Type B pancreatic cell (in vitro differentiated cells): ENCODE data around the gene VTI1B. TPM values are rescaled to one million over a fixed set of nuclear protein-coding genes. Genes with fewer than 3 reads are reported as not detected.
"Not testable (repeated sequence)": the region's sequence is repeated elsewhere in the genome, so short reads cannot be mapped to it uniquely, and the experiment has no call there.

Source experiments
- DNase-seq: peaks from one replicate; pipeline ENCODE4 v3.0.0; 2021; ENCODE audit warnings: mixed read lengths; ENCODE audit not compliant: unreplicated experiment; ENCODE audit errors: extremely low spot score
- H3K27ac Mint-ChIP-seq: 2 replicates; pipeline ENCODE4 v1.8.0; 2021; ENCODE audit warnings: mild to moderate bottlenecking, mixed read lengths
- H3K27me3 Mint-ChIP-seq: 2 replicates; pipeline ENCODE4 v1.8.0; 2021; ENCODE audit warnings: mixed read lengths
- H3K36me3 Mint-ChIP-seq: 2 replicates; pipeline ENCODE4 v1.8.0; 2021; ENCODE audit warnings: mixed read lengths
- H3K4me1 Mint-ChIP-seq: one replicate; pipeline ENCODE4 v1.8.0; 2021; ENCODE audit warnings: mixed read lengths; ENCODE audit not compliant: unreplicated experiment
- H3K4me3 Mint-ChIP-seq: 2 replicates; pipeline ENCODE4 v1.8.0; 2021; ENCODE audit warnings: mild to moderate bottlenecking, mixed read lengths
- H3K9me3 Mint-ChIP-seq: 2 replicates; pipeline ENCODE4 v1.8.0; 2021; ENCODE audit warnings: mixed read lengths
- CTCF ChIP-seq: fragments of 200-600 bp; sonication (generic); conservative IDR thresholded peaks from 2 replicates; pipeline ENCODE4 v1.5.0; 2021; ENCODE audit warnings: antibody characterized with exemption, mild to moderate bottlenecking
- total RNA-seq: library from RNA; stranded (reverse); gene quantifications from 2 replicates; pipeline ENCODE4 v1.2.1, GENCODE V29; 2021; ENCODE audit warnings: low replicate concordance

The VTI1B gene
- total RNA-seq, 1 donor from 2014 or later = 92.0 TPM

- Mint-ChIP-seq H3K4me3 (no peak overlapping the region), H3K27me3 (no peaks in the 10 kb centered on the region), H3K9me3 (no peaks in the 10 kb centered on the region), H3K36me3 (peaks cover 8% of the 10 kb centered on the region), H3K4me1 (no peaks in the 10 kb centered on the region), H3K27ac (peak overlapping the region; percentile 67)
- TF ChIP-seq CTCF = no peak
- no peak for DNase-seq
These were observed 38.0 kb downstream of the VTI1B start for GRCh38 chr14:67636361-67636919.

- H3K4me1 Mint-ChIP-seq = no peaks in the 10 kb centered on the region
- H3K27ac Mint-ChIP-seq = no peak overlapping the region
- H3K27me3 Mint-ChIP-seq = no peaks in the 10 kb centered on the region
- no peak for TF ChIP-seq CTCF
- H3K9me3 Mint-ChIP-seq = no peaks in the 10 kb centered on the region
- DNase-seq = no peak
- H3K4me3 Mint-ChIP-seq = no peak overlapping the region
- peaks cover 12% of the 10 kb centered on the region for H3K36me3 Mint-ChIP-seq
These were observed 40.8 kb downstream of the VTI1B start for GRCh38 chr14:67633451-67634147.

GRCh38 chr14:67630938-67631337, 43.5 kb downstream of the VTI1B start:
- peaks cover 12% of the 10 kb centered on the region for H3K36me3 Mint-ChIP-seq
- H3K4me3 Mint-ChIP-seq = no peak overlapping the region
- H3K27ac Mint-ChIP-seq = no peak overlapping the region
- H3K27me3 Mint-ChIP-seq = no peaks in the 10 kb centered on the region
- no peaks in the 10 kb centered on the region for H3K4me1 Mint-ChIP-seq
- no peak for DNase-seq
- H3K9me3 Mint-ChIP-seq = no peaks in the 10 kb centered on the region
- no peak for TF ChIP-seq CTCF

GRCh38 chr14:67630186-67630585, 44.2 kb downstream of the VTI1B start:
- no peaks in the 10 kb centered on the region for H3K27me3 Mint-ChIP-seq
- no peaks in the 10 kb centered on the region for H3K9me3 Mint-ChIP-seq
- no peak for TF ChIP-seq CTCF
- no peak for DNase-seq
- no peak overlapping the region for H3K4me3 Mint-ChIP-seq
- no peaks in the 10 kb centered on the region for H3K4me1 Mint-ChIP-seq
- H3K27ac Mint-ChIP-seq = no peak overlapping the region
- H3K36me3 Mint-ChIP-seq = peaks cover 12% of the 10 kb centered on the region

GRCh38 chr14:67627519-67627918, 46.9 kb downstream of the VTI1B start:
- H3K27ac Mint-ChIP-seq = no peak overlapping the region
- H3K4me3 Mint-ChIP-seq = no peak overlapping the region
- H3K27me3 Mint-ChIP-seq = no peaks in the 10 kb centered on the region
- no peak for DNase-seq
- peaks cover 14% of the 10 kb centered on the region for H3K36me3 Mint-ChIP-seq
- H3K4me1 Mint-ChIP-seq = peaks cover 8% of the 10 kb centered on the region
- no peak for TF ChIP-seq CTCF
- no peaks in the 10 kb centered on the region for H3K9me3 Mint-ChIP-seq

GRCh38 chr14:67626131-67626530, 48.3 kb downstream of the VTI1B start:
- H3K27ac Mint-ChIP-seq, H3K4me3 Mint-ChIP-seq, H3K4me1 Mint-ChIP-seq, DNase-seq, H3K27me3 Mint-ChIP-seq, H3K9me3 Mint-ChIP-seq: not testable (repeated sequence)
- H3K36me3 Mint-ChIP-seq = peaks cover 10% of the 10 kb centered on the region
